Mononuclear cell (primary cell): ENCODE results near the gene NUPR1. TPM values are rescaled to one million over a fixed set of nuclear protein-coding genes. Genes with fewer than 3 reads are reported as not detected.
"Not testable (repeated sequence)": the region's sequence is repeated elsewhere in the genome, so short reads cannot be mapped to it uniquely, and the experiment has no call there.

Source experiments
- H3K27me3 ChIP-seq: 2 replicates; pipeline ENCODE4 v1.6.0; 2011; ENCODE audit warnings: low read length, control low read depth; ENCODE audit not compliant: insufficient read depth
- H3K4me1 ChIP-seq: 2 replicates; pipeline ENCODE4 v1.5.1; 2011; ENCODE audit warnings: mild to moderate bottlenecking, low read length, control low read depth; ENCODE audit not compliant: insufficient read depth
- H3K4me3 ChIP-seq: 2 replicates; pipeline ENCODE4 v1.5.1; 2011; ENCODE audit warnings: mild to moderate bottlenecking, low read length, moderate library complexity
- H3K9me3 ChIP-seq: 2 replicates; pipeline ENCODE4 v1.5.1; 2011; ENCODE audit warnings: low read depth, mild to moderate bottlenecking, control low read depth, low read length
- total RNA-seq: library from RNA; depleted of rRNA; stranded (reverse); fragments of >200 nt; gene quantifications from one replicate; pipeline ENCODE4 v1.2.3, GENCODE V29; 2012

The NUPR1 gene
- total RNA-seq, 1 donor: under 0.01 TPM

- H3K4me3 ChIP-seq: no peak overlapping the region
- H3K9me3 ChIP-seq: no peaks in the 10 kb centered on the region
- no peaks in the 10 kb centered on the region for H3K27me3 ChIP-seq
- H3K4me1 ChIP-seq: peaks cover 34% of the 10 kb centered on the region
These were observed 40.0 kb downstream of the NUPR1 start for GRCh38 chr16:28498666-28499381.

DNA sequence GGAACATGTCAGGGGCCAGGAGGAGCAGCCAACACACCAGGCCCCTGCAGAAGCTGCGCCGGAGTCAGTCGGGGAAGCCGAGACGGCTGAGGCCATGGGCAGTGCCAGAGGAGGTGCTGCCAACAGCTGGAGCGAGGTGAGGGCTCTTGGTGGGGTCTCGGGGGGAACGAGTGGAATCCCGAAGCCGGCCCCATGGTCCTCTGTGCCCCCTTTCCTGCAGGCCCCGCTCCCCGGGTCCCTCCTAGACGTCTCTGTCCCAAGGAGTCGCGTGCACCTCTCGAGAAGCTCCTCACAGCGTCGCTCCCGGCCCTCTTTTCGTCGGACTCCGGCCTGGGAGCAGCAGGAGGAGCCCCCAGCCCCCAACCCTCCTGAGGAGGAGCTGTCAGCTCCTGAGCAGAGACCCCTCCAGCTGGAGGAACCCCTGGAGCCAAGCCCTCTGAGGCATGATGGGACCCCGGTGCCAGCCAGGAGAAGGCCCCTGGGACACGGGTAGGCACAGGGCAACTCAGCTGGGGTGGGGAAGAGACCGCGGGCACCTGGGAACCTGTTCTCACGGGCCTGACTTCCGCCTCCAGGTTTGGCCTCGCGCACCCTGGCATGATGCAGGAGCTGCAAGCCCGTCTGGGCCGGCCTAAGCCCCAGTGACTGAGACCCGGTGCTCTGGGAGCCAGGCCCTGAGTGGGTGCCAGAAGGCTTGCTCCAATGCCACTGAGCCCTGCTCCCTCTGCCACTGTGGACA, 40.7 kb downstream of the NUPR1 start:
- H3K9me3 ChIP-seq: no peaks in the 10 kb centered on the region
- H3K4me3 ChIP-seq: no peak overlapping the region
- peaks cover 42% of the 10 kb centered on the region for H3K4me1 ChIP-seq
- H3K27me3 ChIP-seq: no peaks in the 10 kb centered on the region

- Histone ChIP-seq H3K27me3 (no peaks in the 10 kb centered on the region), H3K4me3 (no peak overlapping the region), H3K9me3 (no peaks in the 10 kb centered on the region), H3K4me1 (peaks cover 49% of the 10 kb centered on the region)
These were observed 41.4 kb downstream of the NUPR1 start for GRCh38 chr16:28497386-28497785.

GRCh38 chr16:28496844-28497243, 41.9 kb downstream of the NUPR1 start:
- peaks cover 51% of the 10 kb centered on the region for H3K4me1 ChIP-seq
- no peak overlapping the region for H3K4me3 ChIP-seq
- no peaks in the 10 kb centered on the region for H3K27me3 ChIP-seq
- no peaks in the 10 kb centered on the region for H3K9me3 ChIP-seq

DNA sequence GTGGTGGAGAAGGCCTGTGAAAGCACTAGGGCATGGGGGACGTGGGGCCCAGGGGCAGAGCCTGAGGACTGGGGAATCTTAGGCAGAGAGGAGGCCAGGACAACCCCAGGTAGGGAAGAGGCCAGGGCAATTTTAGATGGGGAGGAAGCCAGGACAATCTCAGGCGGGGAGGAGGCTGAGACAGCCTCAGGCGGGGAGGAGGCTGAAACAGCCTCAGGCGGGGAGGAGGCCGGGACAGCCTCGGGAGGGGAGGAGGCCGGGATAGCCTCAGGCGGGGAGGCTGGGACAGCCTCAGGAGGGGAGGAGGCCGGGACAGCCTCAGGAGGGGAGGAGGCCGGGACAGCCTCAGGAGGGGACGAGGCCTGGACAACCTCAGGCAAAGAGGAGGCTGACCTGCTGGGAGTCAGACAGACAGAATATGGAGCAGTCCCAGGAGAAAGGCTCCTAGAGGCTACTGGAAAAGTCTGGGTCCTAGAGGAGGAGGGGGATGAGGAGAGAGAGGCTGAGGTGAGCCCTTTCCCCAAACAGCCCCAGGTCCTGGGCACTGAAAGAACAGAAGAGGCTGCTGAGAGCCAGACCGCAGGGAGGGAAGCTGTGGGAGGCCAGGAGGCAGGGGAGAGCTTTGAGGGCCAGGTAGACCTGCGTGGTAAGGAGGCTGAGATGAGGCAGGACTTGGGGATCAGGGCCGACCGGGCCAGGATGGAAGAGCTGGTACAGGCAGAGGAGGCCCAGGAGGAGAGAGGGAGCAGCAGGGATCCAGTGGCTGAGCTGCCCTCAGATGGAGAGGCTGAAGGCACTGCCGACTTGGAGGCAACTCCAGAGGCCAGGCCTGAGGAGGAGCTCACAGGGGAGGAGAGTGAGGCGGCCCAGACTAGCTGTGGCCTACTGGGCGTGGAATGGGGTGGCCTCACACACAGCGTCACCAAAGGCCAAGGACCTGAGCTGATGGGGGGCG, 42.7 kb downstream of the NUPR1 start:
- H3K4me1 ChIP-seq: peaks cover 56% of the 10 kb centered on the region
- peak overlapping the region; percentile 48 for H3K4me3 ChIP-seq
- H3K27me3 ChIP-seq: no peaks in the 10 kb centered on the region
- no peaks in the 10 kb centered on the region for H3K9me3 ChIP-seq

DNA sequence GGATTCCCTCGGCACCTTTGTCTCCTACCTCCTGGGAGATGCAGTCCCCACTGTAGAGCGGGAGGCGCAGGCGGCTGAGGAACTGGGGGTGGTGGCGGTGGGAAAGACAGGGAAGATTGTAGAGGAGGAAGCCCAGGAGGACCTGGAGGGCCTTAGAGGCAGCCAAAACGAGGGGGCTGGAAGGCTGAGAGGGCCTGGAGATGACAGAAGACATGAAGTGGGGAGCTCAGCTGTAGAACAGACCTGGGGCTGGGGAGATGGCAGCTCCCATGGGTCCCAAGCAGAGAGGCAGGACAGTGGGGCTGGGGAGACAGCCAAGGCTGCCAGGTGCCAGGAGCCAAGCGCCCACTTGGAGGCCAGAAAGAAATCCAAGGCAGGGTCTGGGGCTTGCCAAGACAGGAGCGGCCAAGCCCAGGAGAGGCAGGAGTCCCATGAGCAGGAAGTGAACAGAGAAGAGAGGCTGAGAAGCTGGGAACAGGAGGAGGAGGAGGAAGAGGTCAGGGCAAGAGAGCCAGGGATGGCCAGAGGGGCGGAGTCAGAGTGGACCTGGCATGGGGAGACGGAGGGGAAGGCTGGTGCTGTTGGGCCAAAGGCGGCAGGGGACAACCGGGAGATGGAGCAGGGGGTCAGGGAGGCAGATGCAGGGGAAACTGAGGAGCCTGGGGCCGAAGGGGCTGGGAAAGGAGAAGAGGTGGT, 43.5 kb downstream of the NUPR1 start:
- Histone ChIP-seq H3K4me3 (peak overlapping the region; percentile 48), H3K4me1 (peaks cover 64% of the 10 kb centered on the region), H3K27me3 (no peaks in the 10 kb centered on the region), H3K9me3 (no peaks in the 10 kb centered on the region)

DNA sequence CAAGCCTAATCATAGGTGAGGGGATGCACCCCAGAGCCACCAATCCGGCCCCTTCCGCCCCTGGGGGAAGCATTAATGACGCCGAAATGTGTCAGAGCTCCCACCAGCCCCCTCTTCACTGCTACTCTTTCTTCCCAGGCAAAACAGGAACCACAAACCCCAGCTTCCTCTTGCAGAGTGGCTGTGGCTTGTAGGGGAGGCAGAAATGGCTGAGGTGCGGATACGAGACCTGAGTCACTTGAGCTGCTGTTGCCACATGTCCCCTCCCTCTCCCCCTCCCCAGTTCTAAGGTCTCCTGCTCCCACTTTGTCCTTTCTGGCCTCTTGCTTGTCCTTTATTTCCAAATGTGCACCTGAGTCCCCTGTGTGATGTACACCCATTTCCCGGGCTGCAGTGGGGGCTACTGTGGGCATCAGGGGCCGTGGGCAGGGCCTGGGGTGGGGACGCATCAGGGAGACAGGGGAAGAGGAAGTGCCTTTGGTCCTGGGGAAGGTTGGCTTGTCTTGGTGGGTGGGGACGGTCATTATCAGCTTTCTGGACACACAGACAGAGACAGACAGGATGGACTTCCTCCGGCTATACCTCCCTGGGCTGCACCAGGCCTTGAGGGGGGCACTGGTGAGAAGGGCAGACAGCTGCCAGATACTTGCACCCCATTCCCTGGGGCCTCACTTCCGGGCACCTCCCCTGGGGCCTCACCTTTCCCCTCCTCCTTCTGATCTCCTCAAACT, 44.5 kb downstream of the NUPR1 start, which contains the start of gene APOBR:
APOBR (plus strand) TSS at position 523 of the 731 bp plus-strand sequence; CDS start at position 562, 39 bp downstream.
- peak within 1 kb of the TSS; percentile 48 for H3K4me3 ChIP-seq

DNA sequence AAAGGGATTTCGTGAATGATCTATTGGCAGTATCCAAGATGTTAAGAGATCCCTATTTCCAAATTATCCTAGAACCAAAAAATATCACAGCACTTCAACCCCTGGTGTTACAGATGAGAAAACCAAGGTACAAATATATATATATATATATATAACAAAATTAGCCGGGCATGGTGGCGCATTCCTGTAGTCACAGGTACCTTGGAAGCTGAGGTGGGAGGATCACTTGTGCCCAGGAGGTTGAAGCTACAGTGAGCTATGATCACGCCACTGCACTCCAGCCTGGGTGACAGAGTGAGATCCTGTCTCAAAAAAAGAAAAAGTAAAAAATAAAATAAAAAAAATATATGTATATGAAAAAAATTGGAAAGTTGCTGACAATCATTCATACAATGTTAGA, 46.3 kb downstream of the NUPR1 start:
- H3K9me3 ChIP-seq: no peaks in the 10 kb centered on the region
- no peaks in the 10 kb centered on the region for H3K27me3 ChIP-seq
- peaks cover 79% of the 10 kb centered on the region for H3K4me1 ChIP-seq
- H3K4me3 ChIP-seq: peak overlapping the region; percentile 96

More for the DNA sequence above, 44.5 kb downstream of the NUPR1 start, which contains the start of gene APOBR:
- H3K4me1 ChIP-seq: peaks cover 73% of the 10 kb centered on the region
- H3K27me3 ChIP-seq: no peaks in the 10 kb centered on the region
- H3K9me3 ChIP-seq: no peaks in the 10 kb centered on the region

- Histone ChIP-seq H3K27me3 (no peaks in the 10 kb centered on the region), H3K4me3 (peak within 1 kb of the TSS; percentile 96), H3K9me3 (no peaks in the 10 kb centered on the region), H3K4me1 (peaks cover 74% of the 10 kb centered on the region)
These were observed 46.8 kb downstream of the NUPR1 start, which contains the start of gene CLN3 for GRCh38 chr16:28491970-28492474. TSS of gene CLN3 (minus strand) at chr16:28492074. CDS start at chr16:28491759, 315 bp downstream.

DNA sequence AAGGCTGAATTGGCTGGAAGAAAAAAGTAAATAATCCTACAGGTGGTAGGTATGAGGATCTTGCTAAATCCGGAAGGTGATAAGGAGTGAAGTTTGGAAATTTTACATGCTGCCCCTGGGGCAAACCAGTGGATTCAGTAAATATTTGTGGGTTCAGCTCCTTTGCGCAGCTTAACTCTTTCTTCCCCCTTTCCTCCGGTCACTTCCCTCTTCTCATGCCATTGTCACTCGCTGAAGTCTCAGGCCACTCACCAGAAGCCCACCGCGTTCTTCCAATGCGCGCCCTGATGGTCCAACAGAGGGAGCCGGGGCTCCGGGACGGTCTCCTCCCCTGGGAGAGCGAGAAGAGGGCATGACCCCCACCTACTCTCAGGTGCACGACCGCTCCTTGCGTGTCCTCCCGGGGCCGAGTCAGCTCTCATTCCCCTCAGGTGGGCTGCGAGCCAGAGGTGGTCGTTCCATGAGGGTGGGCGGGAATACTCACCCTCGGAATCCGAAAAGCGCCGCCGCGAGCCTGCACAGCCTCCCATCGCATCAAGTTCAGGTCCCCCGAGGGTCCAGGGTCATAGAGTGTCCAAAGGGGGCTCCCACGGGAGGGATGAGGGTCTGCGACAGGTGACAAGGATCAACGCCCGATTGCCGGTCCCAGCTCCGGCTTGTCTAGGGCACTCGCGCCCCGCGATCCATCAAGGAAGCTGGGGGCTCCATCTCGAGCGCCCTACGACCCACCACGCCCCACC, 47.4 kb downstream of the NUPR1 start:
- H3K9me3 ChIP-seq: no peaks in the 10 kb centered on the region
- H3K4me1 ChIP-seq: peaks cover 67% of the 10 kb centered on the region
- no peaks in the 10 kb centered on the region for H3K27me3 ChIP-seq
- peak overlapping the region; percentile 96 for H3K4me3 ChIP-seq

DNA sequence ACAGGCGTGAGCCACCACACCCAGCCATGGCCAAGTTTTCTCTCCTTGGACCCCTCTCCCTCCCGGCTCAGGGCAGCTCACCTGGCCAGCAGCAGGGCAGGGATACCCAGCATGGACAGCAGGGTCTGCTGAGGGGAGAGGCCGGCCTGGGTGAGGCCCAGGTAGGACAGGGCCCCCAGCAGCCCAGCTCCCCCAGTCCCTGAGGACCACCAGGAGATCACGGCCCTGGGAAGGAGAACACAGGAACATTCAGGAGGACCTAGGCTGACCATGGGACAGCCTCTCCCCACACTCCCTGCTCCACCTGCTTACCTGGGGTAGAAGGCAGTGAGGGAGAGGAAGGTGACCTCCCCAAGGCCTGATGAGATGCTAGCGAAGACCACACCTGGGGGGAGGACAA, 52.5 kb downstream of the NUPR1 start:
- no peak overlapping the region for H3K4me3 ChIP-seq
- no peaks in the 10 kb centered on the region for H3K27me3 ChIP-seq
- peaks cover 25% of the 10 kb centered on the region for H3K4me1 ChIP-seq
- H3K9me3 ChIP-seq: no peaks in the 10 kb centered on the region

DNA sequence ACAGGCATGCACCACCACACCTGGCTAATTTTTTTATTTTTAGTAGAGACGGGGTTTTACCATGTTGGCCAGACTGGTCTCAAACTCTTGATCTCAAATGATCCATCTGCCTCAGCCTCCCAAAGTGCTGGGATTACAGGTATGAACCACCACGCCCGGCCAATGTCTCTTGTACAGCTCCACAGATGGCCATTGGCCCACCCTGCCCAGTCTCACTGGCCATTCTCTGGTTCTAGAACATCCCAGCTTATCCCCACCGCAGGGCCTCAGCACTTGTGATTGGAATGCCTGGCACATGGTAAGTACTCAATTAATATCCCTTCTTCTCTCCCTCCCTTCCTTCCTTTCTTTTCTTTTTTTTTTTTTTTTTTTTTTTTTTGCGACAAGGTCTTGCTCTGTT, 55.4 kb downstream of the NUPR1 start:
- H3K27me3 ChIP-seq, H3K4me3 ChIP-seq, H3K4me1 ChIP-seq, H3K9me3 ChIP-seq: not testable (repeated sequence)
